Esophagus squamous epithelium (tissue), 4 donors: ENCODE data around the gene UPK1B.

Source experiments
- POLR2A ChIP-seq, 4 donors: fragments of 450-650 bp; IDR thresholded peaks; one replicate each; pipeline ENCODE4 v1.6.1; 2017; ENCODE audit warnings: antibody characterized with exemption in 4 of 4, mild to moderate bottlenecking in 4 of 4, moderate library complexity in 3 of 4
- TF ChIP-seq, protein P1 (sequence below), 6 experiments: fragments of 450-650 bp in 4 of 6; fragments of 200-600 bp in 2 of 6; sonication (generic) in 2 of 6; IDR thresholded peaks; one replicate each; pipeline ENCODE4 v1.5.1; 2016 to 2019; ENCODE audit warnings: antibody characterized with exemption in 6 of 6, mild to moderate bottlenecking in 4 of 6, moderate library complexity in 4 of 6

DNA sequence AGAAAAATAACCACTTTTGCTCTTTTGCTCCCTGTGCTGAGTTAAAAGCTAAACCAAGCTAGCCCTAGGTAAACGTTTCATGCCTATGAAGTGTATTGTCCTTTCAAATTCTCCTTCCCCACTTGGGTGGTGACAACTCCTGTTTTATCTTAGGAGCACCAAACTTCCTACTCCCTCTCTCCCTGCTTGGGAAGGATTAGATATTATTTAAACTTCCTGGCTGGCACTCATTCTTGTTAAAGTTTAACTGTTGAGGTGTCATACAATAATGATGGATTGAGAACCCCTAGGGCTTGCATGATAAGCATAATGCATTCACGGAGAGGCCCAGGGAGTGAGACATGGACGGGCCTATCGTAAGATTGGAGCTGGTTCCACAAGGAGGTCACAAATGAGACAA is 37.8 kb downstream of the UPK1B start:
- TF ChIP-seq, protein P1, sequence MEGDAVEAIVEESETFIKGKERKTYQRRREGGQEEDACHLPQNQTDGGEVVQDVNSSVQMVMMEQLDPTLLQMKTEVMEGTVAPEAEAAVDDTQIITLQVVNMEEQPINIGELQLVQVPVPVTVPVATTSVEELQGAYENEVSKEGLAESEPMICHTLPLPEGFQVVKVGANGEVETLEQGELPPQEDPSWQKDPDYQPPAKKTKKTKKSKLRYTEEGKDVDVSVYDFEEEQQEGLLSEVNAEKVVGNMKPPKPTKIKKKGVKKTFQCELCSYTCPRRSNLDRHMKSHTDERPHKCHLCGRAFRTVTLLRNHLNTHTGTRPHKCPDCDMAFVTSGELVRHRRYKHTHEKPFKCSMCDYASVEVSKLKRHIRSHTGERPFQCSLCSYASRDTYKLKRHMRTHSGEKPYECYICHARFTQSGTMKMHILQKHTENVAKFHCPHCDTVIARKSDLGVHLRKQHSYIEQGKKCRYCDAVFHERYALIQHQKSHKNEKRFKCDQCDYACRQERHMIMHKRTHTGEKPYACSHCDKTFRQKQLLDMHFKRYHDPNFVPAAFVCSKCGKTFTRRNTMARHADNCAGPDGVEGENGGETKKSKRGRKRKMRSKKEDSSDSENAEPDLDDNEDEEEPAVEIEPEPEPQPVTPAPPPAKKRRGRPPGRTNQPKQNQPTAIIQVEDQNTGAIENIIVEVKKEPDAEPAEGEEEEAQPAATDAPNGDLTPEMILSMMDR (IDR thresholded peaks at IDR 0.05): no peak
- TF ChIP-seq POLR2A (IDR thresholded peaks at IDR 0.05): no peak
